Gastroesophageal sphincter (tissue), 3 donors: ENCODE results near the gene MYZAP.

Experiments
- POLR2A ChIP-seq, 2 donors: fragments of 450-650 bp; IDR thresholded peaks; one replicate each; pipeline ENCODE4 v1.6.1; 2017; ENCODE audit warnings: antibody characterized with exemption in 2 of 2, mild to moderate bottlenecking in 2 of 2, moderate library complexity in 1 of 2
- TF ChIP-seq, protein P1 (sequence below), 4 experiments: fragments of 200-600 bp in 2 of 4; fragments of 450-650 bp in 2 of 4; sonication (generic) in 1 of 4; IDR thresholded peaks; one replicate each; pipeline ENCODE4 v1.5.1; 2017 to 2019; ENCODE audit warnings: antibody characterized with exemption in 4 of 4, mild to moderate bottlenecking in 2 of 4, moderate library complexity in 2 of 4

DNA sequence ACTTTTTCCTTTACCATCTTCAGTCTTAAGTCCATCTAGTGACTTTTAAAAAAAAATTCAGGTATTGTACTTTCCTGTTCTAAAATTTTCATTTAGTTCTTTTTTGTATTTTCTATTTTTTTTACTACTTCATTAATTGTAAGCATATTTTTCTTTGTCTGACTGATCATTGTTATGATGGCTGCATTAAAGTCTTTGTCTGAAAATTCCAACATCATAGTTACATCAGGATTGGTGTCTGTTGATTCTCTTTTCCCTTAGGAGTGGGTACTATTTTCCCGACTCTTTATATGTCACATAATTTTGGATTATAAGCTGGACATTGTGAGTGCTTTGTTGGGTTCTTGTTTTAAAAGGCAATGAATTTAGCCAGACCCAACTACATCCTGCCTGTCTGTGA lies 79.9 kb downstream of the MYZAP start:
- TF ChIP-seq, protein P1, sequence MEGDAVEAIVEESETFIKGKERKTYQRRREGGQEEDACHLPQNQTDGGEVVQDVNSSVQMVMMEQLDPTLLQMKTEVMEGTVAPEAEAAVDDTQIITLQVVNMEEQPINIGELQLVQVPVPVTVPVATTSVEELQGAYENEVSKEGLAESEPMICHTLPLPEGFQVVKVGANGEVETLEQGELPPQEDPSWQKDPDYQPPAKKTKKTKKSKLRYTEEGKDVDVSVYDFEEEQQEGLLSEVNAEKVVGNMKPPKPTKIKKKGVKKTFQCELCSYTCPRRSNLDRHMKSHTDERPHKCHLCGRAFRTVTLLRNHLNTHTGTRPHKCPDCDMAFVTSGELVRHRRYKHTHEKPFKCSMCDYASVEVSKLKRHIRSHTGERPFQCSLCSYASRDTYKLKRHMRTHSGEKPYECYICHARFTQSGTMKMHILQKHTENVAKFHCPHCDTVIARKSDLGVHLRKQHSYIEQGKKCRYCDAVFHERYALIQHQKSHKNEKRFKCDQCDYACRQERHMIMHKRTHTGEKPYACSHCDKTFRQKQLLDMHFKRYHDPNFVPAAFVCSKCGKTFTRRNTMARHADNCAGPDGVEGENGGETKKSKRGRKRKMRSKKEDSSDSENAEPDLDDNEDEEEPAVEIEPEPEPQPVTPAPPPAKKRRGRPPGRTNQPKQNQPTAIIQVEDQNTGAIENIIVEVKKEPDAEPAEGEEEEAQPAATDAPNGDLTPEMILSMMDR (IDR thresholded peaks at IDR 0.05), result no peak
- no peak for TF ChIP-seq POLR2A (IDR thresholded peaks at IDR 0.05)
